Measurements from ENCODE around the gene FAM193A. TPM values are rescaled to one million over a fixed set of nuclear protein-coding genes. Genes with fewer than 3 reads are reported as not detected.

FAM193A gene
- total and polyA plus RNA-seq, 11 donors = 9.7 to 21.0 (median 16.3) TPM

- no peak for DNase-seq
- TF ChIP-seq CTCF (IDR thresholded peaks at IDR 0.05) (no peak), POLR2A (IDR thresholded peaks at IDR 0.05) (no peak)
- ATAC-seq = no peak
- peaks cover under 1 to 49% (median 41%) of the 10 kb centered on the region in 9 donors for H3K36me3 ChIP-seq
- H3K27me3 ChIP-seq = no peaks in the 10 kb centered on the region
- no peaks in the 10 kb centered on the region for H3K9me3 ChIP-seq
- intact Hi-C loops (cut with DNase I) = no loop called here
- peak overlapping the region in 11 of 12 donors; percentile 47 to 81 (median 67) for H3K27ac ChIP-seq
- peaks cover 5 to 30% (median 20%) of the 10 kb centered on the region in 12 donors for H3K4me1 ChIP-seq
- no peak overlapping the region for H3K4me3 ChIP-seq
- 62 to 76% (median 68%) methylated on average over 4 of the region's 4 CpGs for WGBS, 4 donors
Measured at GRCh38 chr4:2714918-2715317, 178.5 kb downstream of the FAM193A start.

GRCh38 chr4:2715426-2715825 lies 179.0 kb downstream of the FAM193A start:
- H3K36me3 ChIP-seq = peaks cover 2 to 54% (median 46%) of the 10 kb centered on the region in 9 donors

GRCh38 chr4:2716236-2716635 lies 179.8 kb downstream of the FAM193A start:
- TF ChIP-seq POLR2A (IDR thresholded peaks at IDR 0.05) (no peak), CTCF (IDR thresholded peaks at IDR 0.05) (no peak)
- DNase-seq (no peak), ATAC-seq (no peak)
- intact Hi-C loops (cut with DNase I) = no loop called here
- 93 to 97% (median 95%) methylated on average over 8 of the region's 8 CpGs for WGBS, 4 donors
- Histone ChIP-seq H3K4me3 (no peak overlapping the region), H3K27ac (no peak overlapping the region), H3K36me3 (peaks cover 2 to 60% (median 52%) of the 10 kb centered on the region in 9 donors), H3K27me3 (no peaks in the 10 kb centered on the region), H3K4me1 (peaks cover 5 to 30% (median 20%) of the 10 kb centered on the region in 12 donors), H3K9me3 (no peaks in the 10 kb centered on the region)

More at GRCh38 chr4:2715426-2715825, 179.0 kb downstream of the FAM193A start:
- ATAC-seq = no peak
- H3K9me3 ChIP-seq = no peaks in the 10 kb centered on the region
- no peak overlapping the region for H3K4me3 ChIP-seq
- peaks cover 5 to 30% (median 20%) of the 10 kb centered on the region in 12 donors for H3K4me1 ChIP-seq
- no peak for DNase-seq
- intact Hi-C loops (cut with DNase I) = no loop called here
- H3K27me3 ChIP-seq = no peaks in the 10 kb centered on the region
- TF ChIP-seq POLR2A (IDR thresholded peaks at IDR 0.05) (no peak), CTCF (IDR thresholded peaks at IDR 0.05) (no peak)
- 68 to 80% (median 75%) methylated on average over 5 of the region's 5 CpGs for WGBS, 4 donors
- H3K27ac ChIP-seq = peak overlapping the region in 5 of 12 donors; percentile 67 to 81 (median 77)

- Histone ChIP-seq H3K4me3 (no peak overlapping the region), H3K4me1 (no peaks in the 10 kb centered on the region), H3K9me3 (no peaks in the 10 kb centered on the region), H3K27ac (no peak overlapping the region), H3K27me3 (no peaks in the 10 kb centered on the region), H3K36me3 (peaks cover 2 to 82% (median 64%) of the 10 kb centered on the region in 9 donors)
- intact Hi-C loops (cut with DNase I) = no loop called here
- TF ChIP-seq CTCF (IDR thresholded peaks at IDR 0.05) (no peak), POLR2A (IDR thresholded peaks at IDR 0.05) (no peak)
- ATAC-seq (no peak), DNase-seq (peak in 1 of 5 donors; percentile 21)
- WGBS, 4 donors = 84 to 93% (median 86%) methylated on average over 11 of the region's 11 CpGs
Measured at GRCh38 chr4:2721586-2721985, 185.1 kb downstream of the FAM193A start.
